ENCODE data around the gene BLVRA. TPM values are rescaled to one million over a fixed set of nuclear protein-coding genes. Genes with fewer than 3 reads are reported as not detected.
"Not testable (repeated sequence)": the region's sequence is repeated elsewhere in the genome, so short reads cannot be mapped to it uniquely, and the experiment has no call there.

Gene BLVRA
- total and polyA plus RNA-seq, 7 donors: 22.9 to 105 (median 60.4) TPM

- TF ChIP-seq POLR2AphosphoS5 (IDR thresholded peaks at IDR 0.05) (no peak), CTCF (IDR thresholded peaks at IDR 0.05) (no peak), EP300 (IDR thresholded peaks at IDR 0.05) (no peak), POLR2A (IDR thresholded peaks at IDR 0.05) (no peak)
- DNase-seq: no peak
- no peak overlapping the region for H3K27ac ChIP-seq
- intact Hi-C loops (cut with DNase I): no loop called here
- H3K4me1 ChIP-seq: peaks cover 0 to 10% (median 5%) of the 10 kb centered on the region in 4 donors
- H3K36me3 ChIP-seq: peaks cover 4 to 23% (median 11%) of the 10 kb centered on the region in 4 donors
- H3K4me3 ChIP-seq: no peak overlapping the region
- H3K9me3 ChIP-seq: no peaks in the 10 kb centered on the region
- WGBS, 2 donors: 76 to 83% methylated on average over 10 of the region's 10 CpGs
- H3K27me3 ChIP-seq: no peaks in the 10 kb centered on the region
Measured at GRCh38 chr7:43769791-43770465, 11.4 kb downstream of the BLVRA start.

- Histone ChIP-seq H3K4me3 (no peak overlapping the region), H3K27me3 (no peaks in the 10 kb centered on the region), H3K27ac (no peak overlapping the region), H3K9me3 (no peaks in the 10 kb centered on the region), H3K36me3 (peaks cover 4 to 23% (median 11%) of the 10 kb centered on the region in 4 donors), H3K4me1 (peaks cover 0 to 4% (median 0%) of the 10 kb centered on the region in 4 donors)
- intact Hi-C loops (cut with DNase I): no loop called here
- no peak for DNase-seq
- no peak for TF ChIP-seq EP300 (IDR thresholded peaks at IDR 0.05)
- TF ChIP-seq CTCF (IDR thresholded peaks at IDR 0.05): no peak
- TF ChIP-seq POLR2A (IDR thresholded peaks at IDR 0.05): no peak
- TF ChIP-seq POLR2AphosphoS5 (IDR thresholded peaks at IDR 0.05): no peak
- WGBS, 2 donors: 67 to 75% methylated on average over 3 of the region's 3 CpGs
Measured at GRCh38 chr7:43771128-43771527, 12.6 kb downstream of the BLVRA start.

- Histone ChIP-seq H3K4me1 (peaks cover 0 to 4% (median 0%) of the 10 kb centered on the region in 4 donors), H3K27ac (no peak overlapping the region), H3K4me3 (no peak overlapping the region), H3K36me3 (peaks cover 4 to 23% (median 11%) of the 10 kb centered on the region in 4 donors), H3K9me3 (no peaks in the 10 kb centered on the region), H3K27me3 (no peaks in the 10 kb centered on the region)
- DNase-seq: no peak
- TF ChIP-seq POLR2AphosphoS5 (IDR thresholded peaks at IDR 0.05): no peak
- TF ChIP-seq EP300 (IDR thresholded peaks at IDR 0.05): no peak
- no peak for TF ChIP-seq CTCF (IDR thresholded peaks at IDR 0.05)
- no peak for TF ChIP-seq POLR2A (IDR thresholded peaks at IDR 0.05)
- WGBS, 2 donors: 79% methylated on average over 3 of the region's 3 CpGs
- intact Hi-C loops (cut with DNase I): no loop called here
Measured at GRCh38 chr7:43771573-43771972, 13.1 kb downstream of the BLVRA start.

- H3K27ac ChIP-seq; DNase-seq; H3K9me3 ChIP-seq; H3K4me3 ChIP-seq; H3K4me1 ChIP-seq; intact Hi-C loops (cut with DNase I); H3K27me3 ChIP-seq: not testable (repeated sequence)
- H3K36me3 ChIP-seq: peaks cover 4 to 23% (median 11%) of the 10 kb centered on the region in 4 donors
- WGBS, 2 donors: 96 to 97% methylated on average over 4 of the region's 6 CpGs
Measured at GRCh38 chr7:43773268-43773667, 14.8 kb downstream of the BLVRA start.

GRCh38 chr7:43775255-43775654 lies 16.8 kb downstream of the BLVRA start:
- 92 to 96% methylated on average over 2 of the region's 2 CpGs for WGBS, 2 donors
- H3K27me3 ChIP-seq: not testable (repeated sequence)

GRCh38 chr7:43778293-43779044 lies 20.0 kb downstream of the BLVRA start:
- DNase-seq; H3K27me3 ChIP-seq; H3K27ac ChIP-seq; H3K9me3 ChIP-seq; H3K36me3 ChIP-seq; H3K4me3 ChIP-seq; intact Hi-C loops (cut with DNase I): not testable (repeated sequence)
- peaks cover 0 to 23% (median 22%) of the 10 kb centered on the region in 4 donors for H3K4me1 ChIP-seq
- WGBS, 2 donors: 57 to 88% methylated on average over 16 of the region's 18 CpGs

More at GRCh38 chr7:43775255-43775654, 16.8 kb downstream of the BLVRA start:
- H3K27ac ChIP-seq; intact Hi-C loops (cut with DNase I); H3K4me3 ChIP-seq; H3K9me3 ChIP-seq; H3K4me1 ChIP-seq; DNase-seq: not testable (repeated sequence)
- peaks cover 4 to 29% (median 13%) of the 10 kb centered on the region in 4 donors for H3K36me3 ChIP-seq
